NB4 (cell line): Measurements from ENCODE around the gene NIPAL3.

Source experiments
- CTCF ChIP-seq: IDR thresholded peaks from one replicate; pipeline ENCODE4 v1.5.1; 2012; ENCODE audit warnings: low read depth, low read length
- MAX ChIP-seq: IDR thresholded peaks from 2 replicates; pipeline ENCODE4 v1.6.1; 2011; ENCODE audit warnings: low read depth, low read length
- MYC ChIP-seq: IDR thresholded peaks from 2 replicates; pipeline ENCODE4 v1.6.1; 2011; ENCODE audit warnings: low read depth, low read length
- POLR2A ChIP-seq: IDR thresholded peaks from 2 replicates; pipeline ENCODE4 v1.6.1; 2011; ENCODE audit warnings: mild to moderate bottlenecking; ENCODE audit not compliant: insufficient read length; ENCODE audit errors: extremely low read depth

GRCh38 chr1:24468685-24469316 lies 53.2 kb downstream of the NIPAL3 start:
- TF ChIP-seq CTCF (no peak), POLR2A (no peak), MAX (no peak), MYC (no peak)
